Activated CD4-positive, alpha-beta T cell treated with anti-CD3 and anti-CD28 coated beads, Interleukin-2, Interleukin-4, amounts not matched to agents 100 ng/mL and 50 ng/mL, durations not matched to agents 16 hours and 8 hours (primary cell): ENCODE results near the gene PET100.

Source experiments
- DNase-seq: peaks from one replicate; pipeline ENCODE4 v3.0.0-alpha.2; 2020; ENCODE audit warnings: low spot score

The PET100 gene

GRCh38 chr19:7629347-7630054 is at the start of gene PET100, which contains the start of gene XAB2:
Gene PET100, plus strand, starts transcription at chr19:7629793. Its CDS starts 41 bp downstream, at chr19:7629834.
Gene XAB2, minus strand, starts transcription at chr19:7629545. Its CDS starts 18 bp downstream, at chr19:7629527.
- DNase-seq = peak; percentile 98

GRCh38 chr19:7582446-7582845 is 47.1 kb upstream of the PET100 start:
- DNase-seq = no peak

- DNase-seq = no peak
These were observed 39.8 kb upstream of the PET100 start for GRCh38 chr19:7589822-7590221.

- DNase-seq = no peak
These were observed 39.3 kb upstream of the PET100 start for GRCh38 chr19:7590256-7590655.

GRCh38 chr19:7595466-7596133 is 34.0 kb upstream of the PET100 start, which contains the start of gene CAMSAP3:
Gene CAMSAP3, plus strand, starts transcription at chr19:7595863. Its CDS starts 140 bp downstream, at chr19:7596003.
- DNase-seq = peak; percentile 24

GRCh38 chr19:7596211-7596937 is 33.2 kb upstream of the PET100 start:
- no peak for DNase-seq

- DNase-seq = no peak
These were observed 31.9 kb upstream of the PET100 start for GRCh38 chr19:7597689-7598088.

GRCh38 chr19:7598180-7598579 is 31.4 kb upstream of the PET100 start:
- DNase-seq = no peak

- DNase-seq = no peak
These were observed 28.9 kb upstream of the PET100 start for GRCh38 chr19:7600721-7601120.

GRCh38 chr19:7602240-7602934 is 27.2 kb upstream of the PET100 start:
- no peak for DNase-seq

GRCh38 chr19:7602935-7603497 is 26.6 kb upstream of the PET100 start:
- DNase-seq = no peak

GRCh38 chr19:7603919-7604318 is 25.7 kb upstream of the PET100 start:
- DNase-seq = no peak

- DNase-seq = peak; percentile 29
These were observed 23.9 kb upstream of the PET100 start for GRCh38 chr19:7605490-7606222.

GRCh38 chr19:7606289-7606688 is 23.3 kb upstream of the PET100 start:
- no peak for DNase-seq

- DNase-seq = no peak
These were observed 22.2 kb upstream of the PET100 start for GRCh38 chr19:7607212-7607873.

- DNase-seq = no peak
These were observed 21.6 kb upstream of the PET100 start for GRCh38 chr19:7607874-7608560.

- DNase-seq = no peak
These were observed 18.9 kb upstream of the PET100 start for GRCh38 chr19:7610491-7611240.

- no peak for DNase-seq
These were observed 17.9 kb upstream of the PET100 start for GRCh38 chr19:7611541-7612279.
